Measurements from ENCODE around the gene ARHGAP11A.
"Not testable (repeated sequence)": the region's sequence is repeated elsewhere in the genome, so short reads cannot be mapped to it uniquely, and the experiment has no call there.

Gene ARHGAP11A

GRCh38 chr15:32615051-32615870, at the start of gene ARHGAP11A:
Gene ARHGAP11A (plus strand): TSS chr15:32615504. CDS start chr15:32616212, 708 bp downstream.
- Mint-ChIP-seq H3K4me3 (peak within 1 kb of the TSS; percentile 98), H3K36me3 (peaks cover 32% of the 10 kb centered on the region), H3K4me1 (peaks cover 14% of the 10 kb centered on the region), H3K27ac (peak within 1 kb of the TSS; percentile 95)
- ATAC-seq (peak; percentile 92), DNase-seq (ENCODE audit: low spot score in 2 of 2) (peak; percentile 65 to 89)
- not testable (repeated sequence) for H3K9me3 Mint-ChIP-seq

- ATAC-seq, H3K4me1 Mint-ChIP-seq: not testable (repeated sequence)
Measured at GRCh38 chr15:32568988-32569387, 46.3 kb upstream of the ARHGAP11A start.

GRCh38 chr15:32578482-32578881, 36.8 kb upstream of the ARHGAP11A start:
- H3K27ac Mint-ChIP-seq, ATAC-seq, H3K4me1 Mint-ChIP-seq, H3K9me3 Mint-ChIP-seq, H3K36me3 Mint-ChIP-seq: not testable (repeated sequence)
- DNase-seq (ENCODE audit: low spot score in 2 of 2) = peak in 1 of 2 donors; percentile 52
- H3K4me3 Mint-ChIP-seq = peak overlapping the region; percentile 29

More at GRCh38 chr15:32568988-32569387, 46.3 kb upstream of the ARHGAP11A start:
- not testable (repeated sequence) for H3K27ac Mint-ChIP-seq; H3K36me3 Mint-ChIP-seq; H3K9me3 Mint-ChIP-seq; H3K4me3 Mint-ChIP-seq; DNase-seq (ENCODE audit: low spot score in 2 of 2)

GRCh38 chr15:32585844-32586243, 29.5 kb upstream of the ARHGAP11A start:
- not testable (repeated sequence) for H3K4me1 Mint-ChIP-seq; ATAC-seq; DNase-seq (ENCODE audit: low spot score in 2 of 2); H3K9me3 Mint-ChIP-seq; H3K36me3 Mint-ChIP-seq; H3K4me3 Mint-ChIP-seq; H3K27ac Mint-ChIP-seq

- H3K9me3 Mint-ChIP-seq; DNase-seq (ENCODE audit: low spot score in 2 of 2); H3K27ac Mint-ChIP-seq; ATAC-seq; H3K36me3 Mint-ChIP-seq; H3K4me1 Mint-ChIP-seq; H3K4me3 Mint-ChIP-seq: not testable (repeated sequence)
Measured at GRCh38 chr15:32593151-32593550, 22.2 kb upstream of the ARHGAP11A start, which contains the start of gene GOLGA8N. Gene GOLGA8N (plus strand): TSS chr15:32593456.

- H3K9me3 Mint-ChIP-seq; H3K4me1 Mint-ChIP-seq; H3K27ac Mint-ChIP-seq; DNase-seq (ENCODE audit: low spot score in 2 of 2); ATAC-seq; H3K4me3 Mint-ChIP-seq; H3K36me3 Mint-ChIP-seq: not testable (repeated sequence)
Measured at GRCh38 chr15:32609518-32609917, 5.8 kb upstream of the ARHGAP11A start.

- DNase-seq (ENCODE audit: low spot score in 2 of 2); H3K36me3 Mint-ChIP-seq; H3K4me1 Mint-ChIP-seq; ATAC-seq; H3K4me3 Mint-ChIP-seq; H3K9me3 Mint-ChIP-seq; H3K27ac Mint-ChIP-seq: not testable (repeated sequence)
Measured at GRCh38 chr15:32610719-32611118, 4.6 kb upstream of the ARHGAP11A start.

GRCh38 chr15:32614712-32615050, 623 bp upstream of the ARHGAP11A start:
- not testable (repeated sequence) for H3K9me3 Mint-ChIP-seq
- H3K36me3 Mint-ChIP-seq = peaks cover 32% of the 10 kb centered on the region
- peak overlapping the region; percentile 95 for H3K27ac Mint-ChIP-seq
- H3K4me1 Mint-ChIP-seq = peaks cover 14% of the 10 kb centered on the region
- DNase-seq (ENCODE audit: low spot score in 2 of 2) (peak in 1 of 2 donors; percentile 5), ATAC-seq (peak; percentile 29)
- peak overlapping the region; percentile 98 for H3K4me3 Mint-ChIP-seq

GRCh38 chr15:32615871-32616426, 645 bp downstream of the ARHGAP11A start:
- Mint-ChIP-seq H3K4me1 (peaks cover 14% of the 10 kb centered on the region), H3K4me3 (peak overlapping the region; percentile 98), H3K27ac (peak overlapping the region; percentile 95), H3K36me3 (peaks cover 36% of the 10 kb centered on the region)
- ATAC-seq = peak; percentile 23
- peak in 1 of 2 donors; percentile 50 for DNase-seq (ENCODE audit: low spot score in 2 of 2)
- not testable (repeated sequence) for H3K9me3 Mint-ChIP-seq

GRCh38 chr15:32636410-32636809, 21.1 kb downstream of the ARHGAP11A start:
- no peaks in the 10 kb centered on the region for H3K9me3 Mint-ChIP-seq
- no peak overlapping the region for H3K4me3 Mint-ChIP-seq
- DNase-seq (ENCODE audit: low spot score in 2 of 2) (no peak), ATAC-seq (no peak)
- no peaks in the 10 kb centered on the region for H3K4me1 Mint-ChIP-seq
- peaks cover 84% of the 10 kb centered on the region for H3K36me3 Mint-ChIP-seq
- no peak overlapping the region for H3K27ac Mint-ChIP-seq

- DNase-seq (ENCODE audit: low spot score in 2 of 2) (no peak), ATAC-seq (no peak)
- Mint-ChIP-seq H3K27ac (no peak overlapping the region), H3K9me3 (no peaks in the 10 kb centered on the region), H3K36me3 (peaks cover 77% of the 10 kb centered on the region), H3K4me3 (no peak overlapping the region), H3K4me1 (no peaks in the 10 kb centered on the region)
Measured at GRCh38 chr15:32636908-32637567, 21.7 kb downstream of the ARHGAP11A start.

- H3K9me3 Mint-ChIP-seq = no peaks in the 10 kb centered on the region
- H3K36me3 Mint-ChIP-seq = peaks cover 76% of the 10 kb centered on the region
- H3K4me3 Mint-ChIP-seq = no peak overlapping the region
- H3K4me1 Mint-ChIP-seq = no peaks in the 10 kb centered on the region
- H3K27ac Mint-ChIP-seq = no peak overlapping the region
- no peak for DNase-seq (ENCODE audit: low spot score in 2 of 2)
- no peak for ATAC-seq
Measured at GRCh38 chr15:32637704-32638103, 22.4 kb downstream of the ARHGAP11A start.

- ATAC-seq = no peak
- Mint-ChIP-seq H3K4me3 (no peak within 1 kb of the TSS), H3K27ac (no peak within 1 kb of the TSS), H3K9me3 (no peaks in the 10 kb centered on the region), H3K4me1 (no peaks in the 10 kb centered on the region), H3K36me3 (peaks cover 37% of the 10 kb centered on the region)
- DNase-seq (ENCODE audit: low spot score in 2 of 2) = no peak
Measured at GRCh38 chr15:32641517-32642059, 26.3 kb downstream of the ARHGAP11A start, which contains the start of gene SCG5. Gene SCG5 (plus strand): TSS chr15:32641710. CDS start chr15:32643593, 1,883 bp downstream.

- no peaks in the 10 kb centered on the region for H3K9me3 Mint-ChIP-seq
Measured at GRCh38 chr15:32642667-32643435, 27.5 kb downstream of the ARHGAP11A start.

More at GRCh38 chr15:32642667-32643435, 27.5 kb downstream of the ARHGAP11A start:
- no peaks in the 10 kb centered on the region for H3K4me1 Mint-ChIP-seq
- ATAC-seq (no peak), DNase-seq (ENCODE audit: low spot score in 2 of 2) (no peak)
- H3K27ac Mint-ChIP-seq = no peak overlapping the region
- no peak overlapping the region for H3K4me3 Mint-ChIP-seq
- H3K36me3 Mint-ChIP-seq = peaks cover 24% of the 10 kb centered on the region
